ENCODE data around the gene HBQ1.
"Not testable (repeated sequence)": the region's sequence is repeated elsewhere in the genome, so short reads cannot be mapped to it uniquely, and the experiment has no call there.

HBQ1 gene

DNA sequence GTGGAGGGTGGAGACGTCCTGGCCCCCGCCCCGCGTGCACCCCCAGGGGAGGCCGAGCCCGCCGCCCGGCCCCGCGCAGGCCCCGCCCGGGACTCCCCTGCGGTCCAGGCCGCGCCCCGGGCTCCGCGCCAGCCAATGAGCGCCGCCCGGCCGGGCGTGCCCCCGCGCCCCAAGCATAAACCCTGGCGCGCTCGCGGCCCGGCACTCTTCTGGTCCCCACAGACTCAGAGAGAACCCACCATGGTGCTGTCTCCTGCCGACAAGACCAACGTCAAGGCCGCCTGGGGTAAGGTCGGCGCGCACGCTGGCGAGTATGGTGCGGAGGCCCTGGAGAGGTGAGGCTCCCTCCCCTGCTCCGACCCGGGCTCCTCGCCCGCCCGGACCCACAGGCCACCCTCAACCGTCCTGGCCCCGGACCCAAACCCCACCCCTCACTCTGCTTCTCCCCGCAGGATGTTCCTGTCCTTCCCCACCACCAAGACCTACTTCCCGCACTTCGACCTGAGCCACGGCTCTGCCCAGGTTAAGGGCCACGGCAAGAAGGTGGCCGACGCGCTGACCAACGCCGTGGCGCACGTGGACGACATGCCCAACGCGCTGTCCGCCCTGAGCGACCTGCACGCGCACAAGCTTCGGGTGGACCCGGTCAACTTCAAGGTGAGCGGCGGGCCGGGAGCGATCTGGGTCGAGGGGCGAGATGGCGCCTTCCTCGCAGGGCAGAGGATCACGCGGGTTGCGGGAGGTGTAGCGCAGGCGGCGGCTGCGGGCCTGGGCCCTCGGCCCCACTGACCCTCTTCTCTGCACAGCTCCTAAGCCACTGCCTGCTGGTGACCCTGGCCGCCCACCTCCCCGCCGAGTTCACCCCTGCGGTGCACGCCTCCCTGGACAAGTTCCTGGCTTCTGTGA lies 3.5 kb upstream of the HBQ1 start, which contains the start of gene HBA1:
TSS of gene HBA1 (plus strand) at position 204 of the 906 bp plus-strand sequence. CDS start at position 241, 37 bp downstream.
- not testable (repeated sequence) for DNase-seq

DNA sequence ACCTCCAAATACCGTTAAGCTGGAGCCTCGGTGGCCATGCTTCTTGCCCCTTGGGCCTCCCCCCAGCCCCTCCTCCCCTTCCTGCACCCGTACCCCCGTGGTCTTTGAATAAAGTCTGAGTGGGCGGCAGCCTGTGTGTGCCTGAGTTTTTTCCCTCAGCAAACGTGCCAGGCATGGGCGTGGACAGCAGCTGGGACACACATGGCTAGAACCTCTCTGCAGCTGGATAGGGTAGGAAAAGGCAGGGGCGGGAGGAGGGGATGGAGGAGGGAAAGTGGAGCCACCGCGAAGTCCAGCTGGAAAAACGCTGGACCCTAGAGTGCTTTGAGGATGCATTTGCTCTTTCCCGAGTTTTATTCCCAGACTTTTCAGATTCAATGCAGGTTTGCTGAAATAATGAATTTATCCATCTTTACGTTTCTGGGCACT lies 2.9 kb upstream of the HBQ1 start:
- no peak for DNase-seq

DNA sequence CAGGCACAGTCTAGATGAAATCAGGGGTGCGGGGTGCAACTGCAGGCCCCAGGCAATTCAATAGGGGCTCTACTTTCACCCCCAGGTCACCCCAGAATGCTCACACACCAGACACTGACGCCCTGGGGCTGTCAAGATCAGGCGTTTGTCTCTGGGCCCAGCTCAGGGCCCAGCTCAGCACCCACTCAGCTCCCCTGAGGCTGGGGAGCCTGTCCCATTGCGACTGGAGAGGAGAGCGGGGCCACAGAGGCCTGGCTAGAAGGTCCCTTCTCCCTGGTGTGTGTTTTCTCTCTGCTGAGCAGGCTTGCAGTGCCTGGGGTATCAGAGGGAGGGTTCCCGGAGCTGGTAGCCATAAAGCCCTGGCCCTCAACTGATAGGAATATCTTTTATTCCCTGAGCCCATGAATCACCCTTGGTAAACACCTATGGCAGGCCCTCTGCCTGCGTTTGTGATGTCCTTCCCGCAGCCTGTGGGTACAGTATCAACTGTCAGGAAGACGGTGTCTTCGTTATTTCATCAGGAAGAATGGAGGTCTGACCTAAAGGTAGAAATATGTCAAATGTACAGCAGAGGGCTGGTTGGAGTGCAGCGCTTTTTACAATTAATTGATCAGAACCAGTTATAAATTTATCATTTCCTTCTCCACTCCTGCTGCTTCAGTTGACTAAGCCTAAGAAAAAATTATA lies 2.1 kb upstream of the HBQ1 start:
- no peak for DNase-seq

DNA sequence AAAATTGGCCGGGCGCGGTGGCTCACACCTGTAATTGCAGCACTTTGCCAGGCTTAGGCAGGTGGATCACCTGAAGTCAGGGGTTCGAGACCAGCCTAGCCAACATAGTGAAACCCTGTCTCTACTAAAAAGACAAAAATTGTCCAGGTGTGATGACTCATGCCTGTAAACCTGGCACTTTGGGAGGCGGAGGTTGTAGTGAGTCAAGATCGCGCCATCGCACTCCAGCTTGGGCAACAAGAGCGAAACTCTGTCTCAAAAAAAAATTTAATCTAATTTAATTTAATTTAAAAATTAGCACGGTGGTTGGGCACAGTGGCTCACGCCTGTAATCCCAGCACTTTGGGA lies 1.6 kb upstream of the HBQ1 start:
- no peak for DNase-seq

DNA sequence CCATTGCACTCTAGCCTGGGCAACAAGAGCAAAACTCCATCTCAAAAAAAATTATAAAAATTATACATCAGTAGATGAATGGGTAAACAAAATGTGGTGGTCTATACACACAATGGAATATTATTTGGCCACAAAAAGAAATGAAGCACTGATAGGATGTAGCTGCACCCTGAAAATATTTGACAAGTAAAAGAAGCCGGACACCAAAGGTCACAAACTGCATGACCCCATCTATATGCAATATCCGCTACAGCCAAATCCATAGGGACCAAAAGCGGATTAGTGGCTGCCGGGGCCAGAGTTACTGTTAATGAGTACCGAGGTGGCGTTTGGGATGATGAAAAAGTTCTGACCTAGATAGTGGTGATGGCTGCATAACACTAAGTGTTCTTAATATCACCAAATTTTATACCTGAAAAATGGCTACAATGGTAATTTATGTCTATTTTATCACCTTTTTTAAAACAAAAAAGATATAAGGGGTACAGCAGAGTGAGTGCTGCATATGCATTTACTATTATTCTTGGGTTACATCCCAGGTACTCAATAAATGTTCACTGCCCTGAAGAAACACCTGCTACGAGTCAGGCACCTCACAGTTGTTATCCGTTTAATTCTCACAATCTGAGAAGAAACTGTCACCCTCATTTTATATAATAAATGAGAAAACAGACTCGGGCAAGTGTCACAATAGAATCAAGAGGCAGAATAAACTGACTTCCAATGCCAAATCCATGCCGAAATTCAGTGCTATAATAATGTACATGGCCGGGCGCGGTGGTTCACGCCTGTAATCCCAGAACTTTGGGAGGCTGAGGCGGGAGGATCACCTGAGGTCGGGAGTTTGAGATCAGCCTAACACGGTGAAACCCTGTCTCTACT lies 807 bp upstream of the HBQ1 start:
- DNase-seq, result no peak

DNA sequence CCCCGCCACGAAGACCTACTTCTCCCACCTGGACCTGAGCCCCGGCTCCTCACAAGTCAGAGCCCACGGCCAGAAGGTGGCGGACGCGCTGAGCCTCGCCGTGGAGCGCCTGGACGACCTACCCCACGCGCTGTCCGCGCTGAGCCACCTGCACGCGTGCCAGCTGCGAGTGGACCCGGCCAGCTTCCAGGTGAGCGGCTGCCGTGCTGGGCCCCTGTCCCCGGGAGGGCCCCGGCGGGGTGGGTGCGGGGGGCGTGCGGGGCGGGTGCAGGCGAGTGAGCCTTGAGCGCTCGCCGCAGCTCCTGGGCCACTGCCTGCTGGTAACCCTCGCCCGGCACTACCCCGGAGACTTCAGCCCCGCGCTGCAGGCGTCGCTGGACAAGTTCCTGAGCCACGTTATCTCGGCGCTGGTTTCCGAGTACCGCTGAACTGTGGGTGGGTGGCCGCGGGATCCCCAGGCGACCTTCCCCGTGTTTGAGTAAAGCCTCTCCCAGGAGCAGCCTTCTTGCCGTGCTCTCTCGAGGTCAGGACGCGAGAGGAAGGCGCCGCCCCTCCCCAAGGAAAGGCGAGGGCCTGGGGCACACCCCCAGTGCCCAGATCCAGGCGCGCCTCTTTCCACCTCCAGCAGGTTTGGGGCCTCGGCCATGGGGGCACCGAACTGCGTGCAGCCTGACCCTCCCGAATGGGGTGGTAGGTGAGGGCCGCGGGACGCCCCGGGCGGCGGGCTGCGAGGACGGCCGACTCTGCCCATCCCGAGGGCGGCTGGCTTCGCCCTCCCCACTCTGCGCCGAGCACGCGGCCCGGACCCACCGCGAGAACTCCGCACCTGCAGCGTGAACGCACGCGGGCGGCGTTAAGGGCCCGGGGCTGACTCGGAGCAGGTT lies 664 bp downstream of the HBQ1 start:
- DNase-seq, result peak; percentile 62

DNA sequence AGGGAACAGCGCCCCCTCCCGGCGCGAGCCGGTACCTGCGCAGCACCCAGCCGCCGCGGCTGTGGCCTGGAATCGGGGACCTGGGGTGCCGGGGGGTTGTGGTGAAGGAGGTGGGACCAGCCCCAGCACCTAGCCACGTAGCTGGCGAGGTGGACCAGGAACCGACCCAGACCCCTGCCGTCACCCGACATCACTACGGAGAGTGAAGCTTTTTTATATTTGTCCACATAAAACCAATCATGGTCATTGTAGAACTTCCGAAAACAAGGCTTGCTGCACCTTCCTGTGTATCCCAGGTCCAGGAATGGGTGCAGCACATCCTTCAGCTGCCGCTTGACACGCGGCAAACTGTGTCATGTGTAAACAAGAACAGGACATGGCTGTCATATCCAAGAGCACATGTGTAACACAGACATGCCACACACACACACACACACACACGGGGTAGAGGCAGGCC lies 1.3 kb downstream of the HBQ1 start:
- no peak for DNase-seq

DNA sequence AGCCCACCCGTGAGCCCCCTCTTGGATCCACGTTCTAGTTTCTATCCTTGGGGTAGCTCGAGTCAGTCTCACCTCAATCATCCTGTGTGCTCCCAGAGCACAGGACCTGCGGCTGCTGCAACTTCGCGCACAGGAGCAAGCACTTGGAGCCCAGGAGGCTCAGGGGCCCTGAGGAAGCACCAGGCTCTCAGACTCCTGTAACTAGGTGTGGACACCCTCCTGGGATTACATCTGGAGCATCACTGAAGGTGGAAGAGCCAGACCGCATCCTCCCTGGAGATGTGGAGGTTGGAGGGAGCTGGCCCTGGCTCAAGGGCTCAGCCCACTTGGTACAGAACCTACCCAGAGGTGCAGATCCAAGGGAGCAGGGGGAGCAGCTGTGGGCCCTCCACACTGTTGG lies 2.7 kb downstream of the HBQ1 start:
- DNase-seq, result no peak

DNA sequence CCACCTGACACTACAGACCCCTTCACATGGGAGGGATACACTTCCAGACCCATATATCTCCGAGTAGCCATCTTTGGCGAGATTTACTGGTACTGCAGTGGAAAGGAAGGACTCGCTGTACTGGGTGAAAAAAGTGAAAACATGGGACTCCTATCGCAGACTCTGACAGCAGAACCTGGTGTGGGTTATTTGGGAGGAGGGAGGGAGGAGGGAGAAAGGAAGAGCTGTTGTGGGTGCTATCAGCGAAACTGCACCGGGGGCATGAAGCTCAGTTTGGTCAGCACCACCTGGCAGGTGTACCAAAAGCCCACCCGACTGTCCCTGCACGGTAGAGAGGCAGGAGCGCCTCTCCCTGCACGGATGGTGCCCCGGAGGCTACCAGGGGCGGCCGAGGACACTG lies 5.0 kb downstream of the HBQ1 start:
- DNase-seq, result no peak

DNA sequence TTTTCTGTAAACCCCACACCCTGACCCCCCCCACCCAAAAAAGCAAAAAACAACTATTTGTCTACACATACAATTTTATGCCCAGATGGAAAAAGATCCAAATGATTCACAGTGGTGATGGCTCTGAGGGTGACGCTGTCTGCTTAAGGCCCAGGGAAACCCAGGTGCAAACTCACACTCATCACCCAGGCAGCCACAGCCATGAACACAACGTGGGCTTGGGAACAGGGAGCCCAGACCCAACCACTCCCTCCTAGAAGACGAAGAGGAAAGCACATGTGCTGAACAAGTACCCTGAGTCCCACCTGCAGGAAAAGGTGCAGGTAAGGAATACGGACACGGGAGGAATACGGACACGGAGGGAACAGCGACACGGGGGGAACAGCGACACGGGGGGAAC lies 5.4 kb downstream of the HBQ1 start:
- DNase-seq, result no peak

DNA sequence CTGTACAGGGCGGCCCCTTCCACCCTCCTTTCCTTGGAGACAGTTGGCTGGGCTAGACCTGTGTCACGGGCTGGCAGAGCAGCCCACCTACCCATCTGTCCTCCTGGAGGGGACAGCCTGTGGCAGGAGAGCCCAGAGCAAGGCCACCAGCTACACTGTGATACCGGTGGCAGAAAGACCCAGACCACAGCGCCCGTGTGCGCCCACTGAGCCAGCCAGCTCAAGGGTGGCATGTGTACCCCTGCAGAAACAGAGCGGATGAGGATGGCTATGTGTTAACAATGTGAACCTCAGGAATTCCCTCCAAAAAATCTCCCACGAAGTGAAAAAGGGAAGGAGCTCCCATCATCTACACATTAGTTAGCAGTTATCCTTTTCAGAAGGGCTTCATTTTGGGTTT lies 7.1 kb downstream of the HBQ1 start:
- no peak for DNase-seq

DNA sequence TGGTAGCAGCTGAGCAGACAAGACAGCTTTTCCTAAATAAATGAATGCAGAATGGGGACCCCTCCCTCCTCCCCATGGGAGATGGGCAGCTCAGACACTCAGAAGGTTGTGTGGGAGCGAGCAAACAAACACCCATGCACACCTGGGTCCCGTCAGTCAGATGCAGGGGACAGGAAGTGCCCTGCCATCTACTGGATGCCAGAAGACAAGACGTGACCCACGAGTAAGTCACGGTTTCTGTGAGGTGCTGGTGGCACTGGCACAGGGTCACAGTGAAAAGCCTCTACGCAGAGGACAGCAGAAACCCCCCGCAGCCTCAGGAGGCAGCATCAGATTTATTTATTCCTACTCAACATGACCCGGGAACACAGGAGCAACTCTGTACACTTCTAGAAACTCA lies 8.4 kb downstream of the HBQ1 start:
- no peak for DNase-seq

DNA sequence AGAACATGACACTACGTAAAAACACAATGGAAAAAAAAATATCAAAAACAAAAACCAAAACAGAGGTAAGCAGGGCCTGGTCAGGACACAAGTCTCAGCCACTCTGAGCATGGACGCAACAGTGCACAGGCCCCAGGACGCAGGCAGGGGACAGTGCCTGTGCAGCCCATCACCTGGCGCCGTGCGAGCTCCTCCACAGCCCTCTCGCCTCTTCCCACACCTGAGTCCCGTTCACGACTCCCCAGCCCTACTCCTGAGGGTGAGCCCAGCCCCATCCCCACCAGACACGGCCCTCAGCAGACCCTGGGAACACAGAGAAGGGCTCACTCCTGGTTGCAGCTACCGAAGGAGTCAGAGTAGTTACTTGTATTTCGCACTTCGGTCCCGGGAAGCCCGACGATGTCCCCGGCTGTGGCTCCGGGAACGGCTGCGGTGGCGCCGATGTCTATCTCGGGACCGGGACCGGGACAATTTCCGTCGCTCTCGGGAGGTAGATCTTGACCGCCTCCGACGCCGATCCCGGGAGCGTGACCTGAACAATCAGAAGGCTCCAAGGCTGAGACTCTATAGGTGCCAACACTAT lies 9.4 kb downstream of the HBQ1 start:
- DNase-seq, result no peak

DNA sequence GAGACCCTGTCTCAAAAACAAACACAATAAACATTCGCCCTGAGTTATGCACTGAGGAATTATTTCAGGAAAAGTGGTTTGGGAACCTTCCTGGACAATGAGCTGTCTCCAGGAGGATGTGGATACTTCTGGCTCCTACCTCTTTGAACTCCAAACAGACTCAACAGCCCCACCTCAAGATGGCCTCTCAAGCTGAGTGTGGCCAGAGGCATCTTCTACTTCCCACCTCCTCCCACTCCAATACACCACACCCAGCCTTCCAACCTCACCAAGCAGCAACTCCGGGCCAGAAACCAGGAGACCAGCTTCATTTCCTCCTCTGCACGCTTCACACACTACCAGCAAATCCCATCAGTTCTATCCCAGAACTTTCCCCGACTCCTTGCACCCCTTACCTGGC lies 11.6 kb downstream of the HBQ1 start:
- no peak for DNase-seq

DNA sequence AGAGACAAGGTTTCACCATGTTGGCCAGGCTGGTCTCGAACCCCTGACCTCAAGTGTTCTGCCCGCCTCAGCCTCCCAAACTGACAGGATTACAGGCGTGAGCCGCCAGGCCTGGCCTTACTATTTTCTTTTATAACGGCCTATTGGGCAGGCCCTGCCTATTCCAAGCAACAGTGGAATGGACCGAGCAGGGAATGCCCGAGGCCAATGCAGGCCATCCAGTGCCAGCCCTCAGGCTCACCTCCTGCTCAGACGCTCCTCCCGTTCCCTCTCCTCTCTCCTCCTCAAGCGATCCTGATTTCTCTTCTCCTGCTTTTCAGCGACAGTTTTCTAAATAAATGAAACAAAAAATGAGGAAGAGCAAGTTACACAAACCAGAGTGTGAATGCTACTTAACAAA lies 12.4 kb downstream of the HBQ1 start:
- no peak for DNase-seq

DNA sequence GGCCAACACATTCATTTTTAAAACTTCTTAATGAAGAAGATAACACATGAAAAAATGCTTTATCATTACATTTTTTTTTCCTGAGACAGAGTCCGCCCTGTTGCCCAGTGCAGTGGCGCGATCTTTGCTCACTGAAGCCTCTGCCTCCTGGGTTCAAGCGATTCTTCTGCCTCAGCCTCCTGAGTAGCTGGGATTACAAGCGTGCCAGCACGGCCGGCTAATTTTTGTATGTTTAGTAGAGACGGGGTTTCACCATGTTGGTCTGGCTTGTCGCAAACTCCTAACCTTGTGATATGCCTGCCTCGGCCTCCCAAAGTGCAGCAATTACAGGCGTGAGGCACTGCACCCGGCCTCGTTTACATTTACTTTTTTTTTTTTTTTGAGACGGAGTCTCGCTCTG lies 13.2 kb downstream of the HBQ1 start:
- no peak for DNase-seq

DNA sequence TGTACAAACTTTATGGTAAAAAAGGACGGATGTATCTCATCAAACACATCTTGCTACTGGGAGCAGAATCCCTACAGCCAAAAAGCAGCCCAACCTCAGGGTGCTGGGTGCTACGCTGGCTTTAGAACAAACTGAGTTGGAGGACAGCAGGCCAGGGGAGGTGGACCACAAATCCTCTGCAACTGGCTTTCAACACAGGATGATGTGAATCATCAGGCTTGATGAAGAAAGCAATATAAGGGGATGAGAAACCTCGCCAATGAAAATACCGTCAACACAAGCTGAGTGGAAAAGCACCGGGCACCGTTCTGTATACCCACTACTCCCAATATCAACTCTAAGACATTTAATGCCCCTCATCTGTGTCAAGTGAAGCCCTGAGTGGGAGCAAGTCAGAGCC lies 14.3 kb downstream of the HBQ1 start:
- no peak for DNase-seq

DNA sequence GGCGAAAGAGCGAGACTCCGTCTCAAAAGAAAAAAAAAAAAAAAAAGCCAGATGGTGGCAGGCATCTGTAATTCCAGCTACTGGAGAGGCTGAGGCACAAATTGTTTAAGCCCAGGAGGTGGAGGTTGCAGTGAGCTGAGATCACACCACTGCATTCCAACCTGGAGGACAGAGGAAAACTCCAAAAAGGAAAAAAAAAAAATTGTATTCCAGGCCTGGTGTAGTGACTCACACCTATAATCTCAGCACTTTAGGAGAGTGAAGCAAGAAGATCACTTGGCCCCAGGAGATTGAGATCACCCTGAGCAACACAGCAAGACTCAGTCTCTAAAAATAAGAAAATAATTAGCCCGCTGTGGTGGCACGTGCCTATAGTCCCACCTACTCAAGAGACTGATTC lies 20.1 kb downstream of the HBQ1 start:
- DNase-seq, result peak; percentile 37

DNA sequence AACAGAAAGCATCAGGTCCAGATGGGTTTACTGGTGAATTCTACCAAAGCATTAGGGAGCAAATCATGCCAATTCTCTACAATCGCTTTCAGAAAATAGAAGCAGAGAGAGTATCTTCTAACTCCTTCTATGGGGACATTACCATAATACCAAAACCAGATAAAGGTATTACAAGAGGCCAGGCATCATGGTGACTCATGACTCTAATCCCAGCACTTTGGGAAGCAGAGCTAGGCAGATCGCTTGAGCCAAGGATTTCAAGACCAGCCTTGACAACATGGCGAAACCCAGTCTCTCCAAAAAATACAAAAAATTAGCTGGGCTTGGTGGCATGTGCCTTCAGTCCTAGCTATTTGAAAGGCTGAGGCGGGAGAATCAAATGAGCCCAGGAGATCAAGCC lies 23.0 kb downstream of the HBQ1 start:
- DNase-seq, result no peak

DNA sequence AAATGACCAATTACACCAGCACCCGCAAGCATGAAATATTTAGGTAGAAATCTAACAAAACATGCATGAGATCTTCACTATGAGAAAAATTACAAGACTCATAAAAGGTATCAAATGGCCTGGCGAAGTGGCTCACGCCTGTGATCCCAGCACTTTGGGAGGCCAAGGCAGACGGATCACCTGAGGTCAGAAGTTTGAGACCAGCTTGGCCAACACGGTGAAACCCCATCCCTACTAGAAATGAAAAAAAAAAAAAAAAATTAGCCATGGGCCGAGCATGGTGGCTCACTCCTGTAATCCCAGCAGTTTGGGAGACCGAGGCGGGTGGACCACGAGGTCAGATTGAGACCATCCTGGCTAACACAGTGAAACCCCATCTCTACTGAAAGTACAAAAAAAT lies 23.8 kb downstream of the HBQ1 start:
- DNase-seq, result not testable (repeated sequence)

DNA sequence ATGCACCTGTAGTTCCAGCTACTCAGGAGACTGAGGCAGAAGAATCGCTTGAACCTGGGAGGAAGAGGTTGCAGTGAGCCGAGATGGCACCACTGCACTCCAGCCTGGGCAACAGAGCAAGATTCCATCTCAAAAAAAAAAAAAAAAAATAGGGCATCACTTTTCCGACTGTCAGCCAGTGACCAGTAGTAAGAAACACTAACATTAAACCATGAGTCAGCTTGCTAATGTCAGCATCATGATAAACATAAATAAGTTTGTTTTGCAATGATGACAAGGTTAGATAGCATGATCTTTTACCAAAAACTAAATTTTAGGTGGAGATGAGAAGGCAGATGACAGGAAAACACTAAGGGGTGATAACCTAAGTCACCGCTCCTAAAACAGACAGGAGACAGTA lies 29.1 kb downstream of the HBQ1 start:
- DNase-seq, result not testable (repeated sequence)

All from fibroblast of skin of back (primary cell).